ENCODE measurements around the gene EEFSEC. TPM values are rescaled to one million over a fixed set of nuclear protein-coding genes. Genes with fewer than 3 reads are reported as not detected.

EEFSEC gene
- total RNA-seq, 1 experiment from 2014 or later = 9.5 TPM

- no peak overlapping the region for H2BK15ac ChIP-seq (ENCODE audit: low read depth, low read length)
- H3K9ac ChIP-seq (ENCODE audit: extremely low read depth, insufficient read length, low read length) = no peak overlapping the region
- no peak overlapping the region; a peak in 1 of 5 replicates for H3K4me3 Mint-ChIP-seq
- no peak overlapping the region for H2AK5ac ChIP-seq (ENCODE audit: insufficient read length, low read length)
- no peaks in the 10 kb centered on the region for H3K79me1 ChIP-seq (ENCODE audit: insufficient read depth, low read depth, low read length, poor library complexity, severe bottlenecking)
- no peaks in the 10 kb centered on the region for H3K9me3 ChIP-seq (ENCODE audit: control insufficient read depth, low read depth, low read length)
- no peak overlapping the region for H3K18ac ChIP-seq (ENCODE audit: insufficient read length, low read depth, low read length)
- no peak overlapping the region for H2AFZ ChIP-seq (ENCODE audit: low read length)
- H2BK120ac ChIP-seq (ENCODE audit: low read depth, low read length, poor library complexity, severe bottlenecking) = no peak overlapping the region
- TF ChIP-seq, protein P1, sequence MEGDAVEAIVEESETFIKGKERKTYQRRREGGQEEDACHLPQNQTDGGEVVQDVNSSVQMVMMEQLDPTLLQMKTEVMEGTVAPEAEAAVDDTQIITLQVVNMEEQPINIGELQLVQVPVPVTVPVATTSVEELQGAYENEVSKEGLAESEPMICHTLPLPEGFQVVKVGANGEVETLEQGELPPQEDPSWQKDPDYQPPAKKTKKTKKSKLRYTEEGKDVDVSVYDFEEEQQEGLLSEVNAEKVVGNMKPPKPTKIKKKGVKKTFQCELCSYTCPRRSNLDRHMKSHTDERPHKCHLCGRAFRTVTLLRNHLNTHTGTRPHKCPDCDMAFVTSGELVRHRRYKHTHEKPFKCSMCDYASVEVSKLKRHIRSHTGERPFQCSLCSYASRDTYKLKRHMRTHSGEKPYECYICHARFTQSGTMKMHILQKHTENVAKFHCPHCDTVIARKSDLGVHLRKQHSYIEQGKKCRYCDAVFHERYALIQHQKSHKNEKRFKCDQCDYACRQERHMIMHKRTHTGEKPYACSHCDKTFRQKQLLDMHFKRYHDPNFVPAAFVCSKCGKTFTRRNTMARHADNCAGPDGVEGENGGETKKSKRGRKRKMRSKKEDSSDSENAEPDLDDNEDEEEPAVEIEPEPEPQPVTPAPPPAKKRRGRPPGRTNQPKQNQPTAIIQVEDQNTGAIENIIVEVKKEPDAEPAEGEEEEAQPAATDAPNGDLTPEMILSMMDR (conservative IDR thresholded peaks at IDR 0.05) = no peak
- no peak overlapping the region for H3K56ac ChIP-seq (ENCODE audit: insufficient read length, low read depth, low read length)
- H3K79me2 ChIP-seq (ENCODE audit: insufficient read depth, low read length) = no peaks in the 10 kb centered on the region
- peaks cover 10 to 17% of the 10 kb centered on the region in 2 experiments for H3K4me1 Mint-ChIP-seq
- no peaks in the 10 kb centered on the region for H3K23me2 ChIP-seq (ENCODE audit: insufficient read length, low read depth, low read length, poor library complexity, severe bottlenecking)
- H3K23ac ChIP-seq (ENCODE audit: insufficient read length, low read depth, low read length) = no peak overlapping the region
- H3K27me3 ChIP-seq (ENCODE audit: insufficient read depth, low read length) = no peaks in the 10 kb centered on the region
- H3K27ac Mint-ChIP-seq = 0 out of 7 replicates have a peak overlapping the region, but pooled peaks of 1 of the 3 experiments have one; percentile 61
- H2BK12ac ChIP-seq (ENCODE audit: insufficient read length, low read depth, low read length) = no peak overlapping the region
- H3K36me3 Mint-ChIP-seq (ENCODE audit: insufficient read depth in 1 of 3, low read depth in 3 of 3) = no peaks in the 10 kb centered on the region; a peak in 2 of 7 replicates
- no peak overlapping the region for H2BK20ac ChIP-seq (ENCODE audit: low read depth, low read length, poor library complexity, severe bottlenecking)
- no peak overlapping the region for H3T11ph ChIP-seq (ENCODE audit: low read length)
- no peak overlapping the region for H4K8ac ChIP-seq (replicated peaks; ENCODE audit: insufficient read length, low read depth, low read length)
- no CpG with 5 or more reads among the region's 2 CpGs for WGBS (ENCODE audit: extremely low coverage, insufficient read length, low lambda C conversion rate)
- no peak for DNase-seq
- no peak overlapping the region for H3K14ac ChIP-seq (ENCODE audit: insufficient read depth, low read length)
- no peak overlapping the region for H3K4me2 ChIP-seq (ENCODE audit: insufficient read depth, insufficient read length, low read length)
- H3K4me1 ChIP-seq (ENCODE audit: insufficient read depth, low read length) = no peaks in the 10 kb centered on the region; the same call in 1 of the 2 replicates
- H4K20me1 ChIP-seq (ENCODE audit: control insufficient read depth, insufficient read depth, insufficient read length) = peaks cover 2% of the 10 kb centered on the region
- no peak overlapping the region for H2BK5ac ChIP-seq (ENCODE audit: insufficient read length, low read length)
- no peak overlapping the region for H3K4ac ChIP-seq (ENCODE audit: low read depth, low read length)
- no peak overlapping the region for H4K5ac ChIP-seq (ENCODE audit: insufficient read length, low read depth, low read length)
- no peaks in the 10 kb centered on the region for H3K9me3 Mint-ChIP-seq
- H3K27me3 Mint-ChIP-seq (ENCODE audit: low read depth) = no peaks in the 10 kb centered on the region
- H3K27ac ChIP-seq (ENCODE audit: insufficient read length, low read depth, low read length) = no peak overlapping the region
- no peak overlapping the region for H4K91ac ChIP-seq (ENCODE audit: insufficient read length, low read depth, low read length)
Observed at GRCh38 chr3:128340198-128340903, 187.1 kb downstream of the EEFSEC start.
